Panc1 (cell line): ENCODE data around the gene GLB1L3. TPM values are rescaled to one million over a fixed set of nuclear protein-coding genes. Genes with fewer than 3 reads are reported as not detected.
A peak's percentile ranks its signal among the peaks of the same experiment; 100 is the strongest.

Experiments used
- ATAC-seq: fragments of 200-7000 bp; cut with Tn5 transposase; 2 replicates; pipeline ENCODE4 v1.9.1; 2020; ENCODE audit warnings: mild to moderate bottlenecking, moderate library complexity
- BruUV-seq: library from RNA; stranded (reverse); fragments of 400-500 nt; replicated peaks from 2 replicates; lab custom pipeline; 2021; lab: Mats Ljungman, UMichigan
- CTCF ChIA-PET: fragments of 300-600 bp; sonication (Branson Sonifier 250); formaldehyde crosslinking; loops from one replicate; lab custom pipeline; 2022; ENCODE audit warnings: antibody characterized with exemption; lab: Charles Lee
- POLR2A ChIA-PET: fragments of 300-600 bp; sonication (Branson Sonifier 250); formaldehyde crosslinking; loops from one replicate; lab custom pipeline; 2022; ENCODE audit warnings: antibody characterized with exemption; lab: Charles Lee
- DNase-seq: peaks from one replicate; pipeline ENCODE4 v3.0.0-alpha.2; 2010; ENCODE audit warnings: low read depth, low spot score
- H3K27ac ChIP-seq: 2 replicates; pipeline ENCODE4 v1.5.1; 2011; ENCODE audit warnings: mild to moderate bottlenecking, low read length, inconsistent platforms
- H3K27me3 ChIP-seq: fragments of 200-500 bp; sonication (Bioruptor generic); 2 replicates; pipeline ENCODE4 v1.6.0; 2014; ENCODE audit warnings: low read length, inconsistent platforms; ENCODE audit not compliant: control insufficient read depth, insufficient read depth
- H3K36me3 ChIP-seq: fragments of 200-500 bp; sonication (Bioruptor generic); 2 replicates; pipeline ENCODE4 v1.5.1; 2014; ENCODE audit warnings: inconsistent platforms, mild to moderate bottlenecking, low read length, moderate library complexity; ENCODE audit not compliant: control insufficient read depth, insufficient read depth
- H3K4me1 ChIP-seq: 2 replicates; pipeline ENCODE4 v1.5.1; 2011; ENCODE audit warnings: inconsistent platforms, mild to moderate bottlenecking, low read length, moderate library complexity; ENCODE audit not compliant: control insufficient read depth, insufficient read depth
- H3K4me3 ChIP-seq, 2 experiments: 2 replicates each; pipeline ENCODE4 v1.5.1; 2011 to 2012; ENCODE audit warnings: low read depth in 2 of 2, low read length in 2 of 2, mild to moderate bottlenecking in 2 of 2, inconsistent platforms in 1 of 2, moderate library complexity in 1 of 2
- H3K9me3 ChIP-seq: fragments of 200-500 bp; sonication (Bioruptor generic); 2 replicates; pipeline ENCODE4 v1.5.1; 2014; ENCODE audit warnings: low read depth, mild to moderate bottlenecking, inconsistent platforms, low read length, moderate library complexity; ENCODE audit not compliant: control insufficient read depth, insufficient read depth
- CTCF ChIP-seq: fragments of 450-650 bp; IDR thresholded peaks from 2 replicates; pipeline ENCODE4 v1.5.1; 2017; ENCODE audit warnings: mild to moderate bottlenecking
- POLR2AphosphoS5 ChIP-seq: IDR thresholded peaks from 2 replicates; pipeline ENCODE4 v1.6.1; 2012; ENCODE audit warnings: mild to moderate bottlenecking, low read depth, low read length, moderate library complexity
- REST ChIP-seq, 2 experiments: IDR thresholded peaks; 2 replicates each; pipeline ENCODE4 v1.6.1; 2011 to 2012; ENCODE audit warnings: low read depth in 2 of 2, control low read depth in 1 of 2, low read length in 1 of 2, mild to moderate bottlenecking in 1 of 2, moderate library complexity in 1 of 2; ENCODE audit not compliant: insufficient read depth in 1 of 2
- SIN3A ChIP-seq: IDR thresholded peaks from 2 replicates; pipeline ENCODE4 v1.6.1; 2012; ENCODE audit warnings: low read depth, mild to moderate bottlenecking, low read length, moderate library complexity, borderline replicate concordance; ENCODE audit not compliant: insufficient read depth
- TCF7L2 ChIP-seq: IDR thresholded peaks from 2 replicates; pipeline ENCODE4 v1.6.1; 2011; ENCODE audit warnings: mild to moderate bottlenecking, low read depth, low read length, inconsistent platforms
- in situ Hi-C: cut with HindIII; loops from 2 replicates; pipeline ENCODE4 v1.10.0; 2016; ENCODE audit warnings: low sequenced_read_pairs, low pct_unique_long_range_greater_than_20kb
- intact Hi-C: fragments of 100-400 bp; cut with micrococcal nuclease; formaldehyde crosslinking; loops from one replicate; pipeline ENCODE4 v1.10.0; 2022; ENCODE audit not compliant: unreplicated experiment
- total RNA-seq: library from RNA; stranded (reverse); gene quantifications from one replicate; pipeline ENCODE4 v1.2.1, GENCODE V29; 2021; ENCODE audit not compliant: unreplicated experiment

Gene GLB1L3
- total RNA-seq, 1 experiment from 2014 or later = not detected

- Histone ChIP-seq H3K27me3 (peaks cover 25% of the 10 kb centered on the region), H3K36me3 (no peaks in the 10 kb centered on the region), H3K27ac (no peak overlapping the region), H3K4me1 (no peaks in the 10 kb centered on the region), H3K4me3 (no peak overlapping the region), H3K9me3 (no peaks in the 10 kb centered on the region)
- intact Hi-C loops (no loop called here), in situ Hi-C loops (no loop called here)
- BruUV-seq = no TSS peak
- ChIA-PET CTCF (interaction anchor here (0.6 kb wide), 1 partner anchor 342 kb away, joined by 3 read pairs; no protein-coding TSS in a partner anchor), POLR2A (interaction anchor here (0.7 kb wide), 1 partner anchor 101 kb away, joined by 3 read pairs; no protein-coding TSS in a partner anchor)
- peak; percentile 35; the same call in 1 of the 2 replicates for TF ChIP-seq CTCF
- no peak for TF ChIP-seq SIN3A
- TF ChIP-seq TCF7L2 = no peak
- DNase-seq = no peak
- peak; percentile 66 for ATAC-seq
These were observed 5.9 kb upstream of the GLB1L3 start for GRCh38 chr11:134270250-134270714.

- CTCF ChIA-PET = no interaction called here
- DNase-seq (no peak), ATAC-seq (no peak)
- Histone ChIP-seq H3K36me3 (no peaks in the 10 kb centered on the region), H3K27ac (no peak overlapping the region), H3K4me3 (no peak overlapping the region), H3K27me3 (peaks cover 33% of the 10 kb centered on the region), H3K9me3 (no peaks in the 10 kb centered on the region), H3K4me1 (0 out of 2 replicates have a peak, but pooled peaks cover 2% of the 10 kb centered on the region)
- intact Hi-C loops (no loop called here), in situ Hi-C loops (no loop called here)
- TF ChIP-seq SIN3A (no peak), CTCF (no peak)
- POLR2A ChIA-PET = no interaction called here
- BruUV-seq = no TSS peak
These were observed 4.2 kb upstream of the GLB1L3 start for GRCh38 chr11:134271978-134272377.

GRCh38 chr11:134272381-134273316 lies 3.5 kb upstream of the GLB1L3 start:
- ChIA-PET CTCF (interaction anchor here (1.5 kb wide), 1 partner anchor 11 kb away, joined by 6 read pairs; no protein-coding TSS in a partner anchor), POLR2A (no interaction called here)
- BruUV-seq = no TSS peak
- no peaks in the 10 kb centered on the region for H3K9me3 ChIP-seq
- in situ Hi-C loops = no loop called here
- H3K36me3 ChIP-seq = no peaks in the 10 kb centered on the region
- peaks cover 40% of the 10 kb centered on the region for H3K27me3 ChIP-seq
- DNase-seq (no peak), ATAC-seq (no peak)
- 0 out of 2 replicates have a peak, but pooled peaks cover 2% of the 10 kb centered on the region for H3K4me1 ChIP-seq
- no peak overlapping the region for H3K27ac ChIP-seq
- intact Hi-C loops = no loop called here
- H3K4me3 ChIP-seq = no peak overlapping the region
- TF ChIP-seq TCF7L2 = no peak
- no peak for TF ChIP-seq SIN3A
- TF ChIP-seq POLR2AphosphoS5 = no peak
- no peak for TF ChIP-seq CTCF
- no peak for TF ChIP-seq REST (IDR thresholded peaks at IDR 0.05; ENCODE audit: insufficient read depth in 1 of 2, low read depth in 2 of 2, low read length in 1 of 2)
